RWPE1 (cell line): ENCODE results near the gene MBD3.

ENCODE experiments used
- CTCF ChIA-PET: fragments of 350-600 bp; sonication (Branson Sonifier 250); formaldehyde crosslinking; extraction: SDS; loops from one replicate; lab custom pipeline; 2021; lab: Yijun Ruan, JAX
- POLR2A ChIA-PET: fragments of 400-600 bp; formaldehyde crosslinking; extraction: SDS; loops from one replicate; lab custom pipeline; 2020; ENCODE audit warnings: antibody characterized with exemption; ENCODE audit not compliant: low non-redundant PET; lab: Yijun Ruan, JAX
- DNase-seq: peaks from one replicate; pipeline ENCODE4 v3.0.0; 2012; ENCODE audit warnings: low spot score
- H3K27ac ChIP-seq: fragments of 450-650 bp; 2 replicates; pipeline ENCODE4 v1.5.1; 2017
- CTCF ChIP-seq: fragments of 450-650 bp; conservative IDR thresholded peaks from 2 replicates; pipeline ENCODE4 v1.5.1; 2017; ENCODE audit warnings: low read depth, mild to moderate bottlenecking

MBD3 gene

GRCh38 chr19:1580957-1581356 is 11.7 kb downstream of the MBD3 start:
- no peak overlapping the region for H3K27ac ChIP-seq
- CTCF ChIA-PET = no interaction called here
- POLR2A ChIA-PET = interaction anchor here (1.0 kb wide), 1 partner anchor 10 kb away, joined by 3 read pairs; no protein-coding TSS in a partner anchor
- no peak for TF ChIP-seq CTCF
- DNase-seq = no peak

- no peak for TF ChIP-seq CTCF
- H3K27ac ChIP-seq = peak overlapping the region; percentile 23
- ChIA-PET POLR2A (no interaction called here), CTCF (no interaction called here)
- DNase-seq = no peak
Observed at GRCh38 chr19:1580382-1580781, 12.3 kb downstream of the MBD3 start.

- CTCF ChIA-PET = interaction anchor here (0.6 kb wide), 1 partner anchor 209 kb away, joined by 3 read pairs; no protein-coding TSS in a partner anchor
- POLR2A ChIA-PET = no interaction called here
- no peak overlapping the region; the same call in 1 of the 2 replicates for H3K27ac ChIP-seq
- DNase-seq = no peak
- TF ChIP-seq CTCF = no peak
Observed at GRCh38 chr19:1579222-1579621, 13.4 kb downstream of the MBD3 start.

GRCh38 chr19:1577929-1578618 is 14.6 kb downstream of the MBD3 start:
- ChIA-PET POLR2A (no interaction called here), CTCF (no interaction called here)

GRCh38 chr19:1577090-1577928 is 15.4 kb downstream of the MBD3 start:
- POLR2A ChIA-PET = no interaction called here

More at GRCh38 chr19:1577929-1578618, 14.6 kb downstream of the MBD3 start:
- H3K27ac ChIP-seq = no peak overlapping the region
- no peak for DNase-seq
- TF ChIP-seq CTCF = no peak

More at GRCh38 chr19:1577090-1577928, 15.4 kb downstream of the MBD3 start:
- peak overlapping the region; percentile 31 for H3K27ac ChIP-seq
- CTCF ChIA-PET = no interaction called here
- DNase-seq = no peak
- no peak for TF ChIP-seq CTCF
